K562 (cell line): ENCODE results near the gene UBE2S. TPM values are rescaled to one million over a fixed set of nuclear protein-coding genes. Genes with fewer than 3 reads are reported as not detected.

Source experiments
- ESRRA ChIP-seq: fragments of 450-650 bp; IDR thresholded peaks from 2 replicates; pipeline ENCODE4 v1.6.1; 2014; ENCODE audit warnings: low read depth, mild to moderate bottlenecking, moderate library complexity, borderline replicate concordance
- NONO ChIP-seq, 2 experiments: fragments of 200-400 bp in 1 of 2; fragments of 450-650 bp in 1 of 2; formaldehyde crosslinking in 1 of 2; IDR thresholded peaks; 2 replicates each; pipeline ENCODE4 v1.6.1; 2017; ENCODE audit warnings: low read depth in 2 of 2, mild to moderate bottlenecking in 2 of 2, moderate library complexity in 2 of 2, low read length in 1 of 2
- NUFIP1 ChIP-seq: fragments of 450-650 bp; IDR thresholded peaks from 2 replicates; pipeline ENCODE4 v1.6.1; 2018; ENCODE audit not compliant: partially characterized antibody
- PHF8 ChIP-seq: fragments of 200-600 bp; sonication (generic); IDR thresholded peaks from 2 replicates; pipeline ENCODE4 v1.6.1; 2012; ENCODE audit warnings: mixed run types, mild to moderate bottlenecking, inconsistent platforms, low read length, moderate library complexity, borderline replicate concordance
- RCOR1 ChIP-seq, 2 experiments: IDR thresholded peaks; 2 replicates each; pipeline ENCODE4 v1.6.1; 2012; ENCODE audit warnings: low read depth in 2 of 2, low read length in 2 of 2, borderline replicate concordance in 1 of 2, improper control_type of control experiment in 1 of 2
- ZC3H4 ChIP-seq: sonication (generic); formaldehyde crosslinking; IDR thresholded peaks from 2 replicates; pipeline ENCODE4 v1.9.0; 2021; ENCODE audit warnings: missing genetic modification reagents, borderline replicate concordance
- ZFP30 ChIP-seq: fragments of 250-450 bp; sonication (Bioruptor Pico); IDR thresholded peaks from 2 replicates; pipeline ENCODE4 v1.8.0; 2022; ENCODE audit warnings: moderate library complexity, mild to moderate bottlenecking, inconsistent platforms, borderline replicate concordance
- ZNF507 ChIP-seq: conservative IDR thresholded peaks from 2 replicates; pipeline ENCODE4 v1.6.1; 2017; ENCODE audit warnings: missing genetic modification characterization, missing compliant biosample characterization
- ZNF551 ChIP-seq: fragments of 250-450 bp; sonication (Bioruptor Pico); IDR thresholded peaks from 2 replicates; pipeline ENCODE4 v1.5.0; 2021; ENCODE audit warnings: mild to moderate bottlenecking, moderate library complexity
- ZNF583 ChIP-seq: fragments of 250-450 bp; sonication (Bioruptor Pico); IDR thresholded peaks from 2 replicates; pipeline ENCODE4 v1.4.0; 2020
- polyA plus RNA-seq, 8 experiments: library from polyadenylated mRNA; depleted of rRNA in 4 of 8; stranded (reverse) in 5 of 8; unstranded in 3 of 8; fragments of >200 nt; fragmentation: Nextera tagmentation in 2 of 8; fragmentation: Illumina TruSeq in 1 of 8; extraction: Ambion mirVana in 2 of 8; extraction: Trizol in 1 of 8; gene quantifications; 2 replicates each; pipeline versions ENCODE4 v1.2.1 to v1.2.3, GENCODE V29; 2011 to 2014; ENCODE audit warnings: inconsistent platforms in 1 of 8, missing spikeins in 1 of 8
- total RNA-seq, 7 experiments: library from RNA; depleted of rRNA in 6 of 7; stranded (reverse); fragments of >200 nt in 6 of 7; fragmentation: Illumina TruSeq in 2 of 7; extraction: Trizol in 2 of 7; gene quantifications; 2 replicates each; pipeline versions ENCODE4 v1.2.1 to v1.2.3, GENCODE V29; 2011 to 2021; ENCODE audit warnings: low replicate concordance in 1 of 7
- TF ChIP-seq, protein P1 (sequence below): fragments of 250-450 bp; sonication (Bioruptor Pico); IDR thresholded peaks from 2 replicates; pipeline ENCODE4 v1.5.0; 2021
- TF ChIP-seq, protein P2 (sequence below): fragments of 450-650 bp; IDR thresholded peaks from 2 replicates; pipeline ENCODE4 v1.6.1; 2017; ENCODE audit warnings: antibody characterized with exemption
- TF ChIP-seq, protein P3 (sequence below): fragments of 450-650 bp; IDR thresholded peaks from 2 replicates; pipeline ENCODE4 v1.6.1; 2016; ENCODE audit warnings: mild to moderate bottlenecking, moderate library complexity

Gene UBE2S
- total and polyA plus RNA-seq, 9 of the 15 experiments (the other 6 are each of a cell fraction or from before 2014, with no cell fraction given): 1.5 to 1,305 (median 157) TPM

DNA sequence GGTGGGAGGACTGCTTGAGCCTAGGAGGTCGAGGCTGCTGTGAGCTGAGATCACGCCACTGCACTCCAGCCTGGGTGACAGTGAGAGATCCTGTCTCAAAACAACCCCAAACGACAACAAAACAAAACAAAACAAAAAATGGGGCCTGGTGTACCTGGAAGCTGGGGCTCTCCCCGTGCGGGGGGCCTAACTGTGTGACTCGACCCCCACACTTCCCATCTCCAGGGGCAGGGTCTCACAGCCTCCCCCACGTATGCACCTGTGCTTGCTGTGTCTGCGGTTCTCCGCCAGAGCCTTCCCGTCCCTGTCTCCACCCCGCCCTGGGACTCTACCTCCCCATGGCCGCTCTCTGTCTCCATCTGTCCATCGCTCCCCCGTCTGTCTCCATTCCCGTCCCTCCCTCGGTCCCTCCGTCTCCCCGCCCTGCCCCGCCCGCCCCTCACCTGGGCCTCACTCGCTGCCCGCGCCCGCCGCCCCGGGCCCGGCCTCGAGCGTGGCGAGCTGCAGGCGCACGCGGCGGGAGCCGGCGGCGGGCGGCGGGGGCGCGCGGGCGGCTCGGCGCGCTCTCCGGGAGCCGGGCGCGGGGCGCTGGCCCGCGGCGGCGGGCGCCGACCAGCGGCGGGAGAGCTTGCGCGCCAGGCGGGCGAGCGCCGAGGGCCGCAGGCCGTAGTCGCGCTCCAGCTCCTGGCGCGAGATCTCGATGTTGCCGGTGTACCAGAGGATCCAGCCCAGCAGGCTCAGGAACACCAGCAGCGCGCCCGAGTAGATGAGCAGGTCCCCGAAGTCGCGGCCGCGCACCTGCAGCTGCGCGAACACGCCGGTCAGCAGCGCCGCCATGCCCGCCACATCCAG is 24.1 kb downstream of the UBE2S start (continued):
- TF ChIP-seq ESRRA (no peak), RCOR1 (IDR thresholded peaks at IDR 0.05; ENCODE audit: borderline replicate concordance in 1 of 2, low read depth in 2 of 2, low read length in 2 of 2) (no peak), ZNF551 (CRISPR knock-in tag) (no peak), NONO (IDR thresholded peaks at IDR 0.05; ENCODE audit: low read depth in 2 of 2, low read length in 1 of 2) (no peak; a peak in 1 of 4 replicates), NUFIP1 (no peak), PHF8 (peak; percentile 70; the same call in 1 of the 2 replicates), ZNF507 (tag) (no peak), ZNF583 (no peak), ZC3H4 (CRISPR knock-in tag) (no peak), ZFP30 (CRISPR knock-in tag) (no peak)
- TF ChIP-seq, protein P1, sequence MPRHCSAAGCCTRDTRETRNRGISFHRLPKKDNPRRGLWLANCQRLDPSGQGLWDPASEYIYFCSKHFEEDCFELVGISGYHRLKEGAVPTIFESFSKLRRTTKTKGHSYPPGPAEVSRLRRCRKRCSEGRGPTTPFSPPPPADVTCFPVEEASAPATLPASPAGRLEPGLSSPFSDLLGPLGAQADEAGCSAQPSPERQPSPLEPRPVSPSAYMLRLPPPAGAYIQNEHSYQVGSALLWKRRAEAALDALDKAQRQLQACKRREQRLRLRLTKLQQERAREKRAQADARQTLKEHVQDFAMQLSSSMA (CRISPR knock-in tag): no peak
- TF ChIP-seq, protein P2, sequence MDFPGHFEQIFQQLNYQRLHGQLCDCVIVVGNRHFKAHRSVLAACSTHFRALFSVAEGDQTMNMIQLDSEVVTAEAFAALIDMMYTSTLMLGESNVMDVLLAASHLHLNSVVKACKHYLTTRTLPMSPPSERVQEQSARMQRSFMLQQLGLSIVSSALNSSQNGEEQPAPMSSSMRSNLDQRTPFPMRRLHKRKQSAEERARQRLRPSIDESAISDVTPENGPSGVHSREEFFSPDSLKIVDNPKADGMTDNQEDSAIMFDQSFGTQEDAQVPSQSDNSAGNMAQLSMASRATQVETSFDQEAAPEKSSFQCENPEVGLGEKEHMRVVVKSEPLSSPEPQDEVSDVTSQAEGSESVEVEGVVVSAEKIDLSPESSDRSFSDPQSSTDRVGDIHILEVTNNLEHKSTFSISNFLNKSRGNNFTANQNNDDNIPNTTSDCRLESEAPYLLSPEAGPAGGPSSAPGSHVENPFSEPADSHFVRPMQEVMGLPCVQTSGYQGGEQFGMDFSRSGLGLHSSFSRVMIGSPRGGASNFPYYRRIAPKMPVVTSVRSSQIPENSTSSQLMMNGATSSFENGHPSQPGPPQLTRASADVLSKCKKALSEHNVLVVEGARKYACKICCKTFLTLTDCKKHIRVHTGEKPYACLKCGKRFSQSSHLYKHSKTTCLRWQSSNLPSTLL: no peak
- TF ChIP-seq, protein P3, sequence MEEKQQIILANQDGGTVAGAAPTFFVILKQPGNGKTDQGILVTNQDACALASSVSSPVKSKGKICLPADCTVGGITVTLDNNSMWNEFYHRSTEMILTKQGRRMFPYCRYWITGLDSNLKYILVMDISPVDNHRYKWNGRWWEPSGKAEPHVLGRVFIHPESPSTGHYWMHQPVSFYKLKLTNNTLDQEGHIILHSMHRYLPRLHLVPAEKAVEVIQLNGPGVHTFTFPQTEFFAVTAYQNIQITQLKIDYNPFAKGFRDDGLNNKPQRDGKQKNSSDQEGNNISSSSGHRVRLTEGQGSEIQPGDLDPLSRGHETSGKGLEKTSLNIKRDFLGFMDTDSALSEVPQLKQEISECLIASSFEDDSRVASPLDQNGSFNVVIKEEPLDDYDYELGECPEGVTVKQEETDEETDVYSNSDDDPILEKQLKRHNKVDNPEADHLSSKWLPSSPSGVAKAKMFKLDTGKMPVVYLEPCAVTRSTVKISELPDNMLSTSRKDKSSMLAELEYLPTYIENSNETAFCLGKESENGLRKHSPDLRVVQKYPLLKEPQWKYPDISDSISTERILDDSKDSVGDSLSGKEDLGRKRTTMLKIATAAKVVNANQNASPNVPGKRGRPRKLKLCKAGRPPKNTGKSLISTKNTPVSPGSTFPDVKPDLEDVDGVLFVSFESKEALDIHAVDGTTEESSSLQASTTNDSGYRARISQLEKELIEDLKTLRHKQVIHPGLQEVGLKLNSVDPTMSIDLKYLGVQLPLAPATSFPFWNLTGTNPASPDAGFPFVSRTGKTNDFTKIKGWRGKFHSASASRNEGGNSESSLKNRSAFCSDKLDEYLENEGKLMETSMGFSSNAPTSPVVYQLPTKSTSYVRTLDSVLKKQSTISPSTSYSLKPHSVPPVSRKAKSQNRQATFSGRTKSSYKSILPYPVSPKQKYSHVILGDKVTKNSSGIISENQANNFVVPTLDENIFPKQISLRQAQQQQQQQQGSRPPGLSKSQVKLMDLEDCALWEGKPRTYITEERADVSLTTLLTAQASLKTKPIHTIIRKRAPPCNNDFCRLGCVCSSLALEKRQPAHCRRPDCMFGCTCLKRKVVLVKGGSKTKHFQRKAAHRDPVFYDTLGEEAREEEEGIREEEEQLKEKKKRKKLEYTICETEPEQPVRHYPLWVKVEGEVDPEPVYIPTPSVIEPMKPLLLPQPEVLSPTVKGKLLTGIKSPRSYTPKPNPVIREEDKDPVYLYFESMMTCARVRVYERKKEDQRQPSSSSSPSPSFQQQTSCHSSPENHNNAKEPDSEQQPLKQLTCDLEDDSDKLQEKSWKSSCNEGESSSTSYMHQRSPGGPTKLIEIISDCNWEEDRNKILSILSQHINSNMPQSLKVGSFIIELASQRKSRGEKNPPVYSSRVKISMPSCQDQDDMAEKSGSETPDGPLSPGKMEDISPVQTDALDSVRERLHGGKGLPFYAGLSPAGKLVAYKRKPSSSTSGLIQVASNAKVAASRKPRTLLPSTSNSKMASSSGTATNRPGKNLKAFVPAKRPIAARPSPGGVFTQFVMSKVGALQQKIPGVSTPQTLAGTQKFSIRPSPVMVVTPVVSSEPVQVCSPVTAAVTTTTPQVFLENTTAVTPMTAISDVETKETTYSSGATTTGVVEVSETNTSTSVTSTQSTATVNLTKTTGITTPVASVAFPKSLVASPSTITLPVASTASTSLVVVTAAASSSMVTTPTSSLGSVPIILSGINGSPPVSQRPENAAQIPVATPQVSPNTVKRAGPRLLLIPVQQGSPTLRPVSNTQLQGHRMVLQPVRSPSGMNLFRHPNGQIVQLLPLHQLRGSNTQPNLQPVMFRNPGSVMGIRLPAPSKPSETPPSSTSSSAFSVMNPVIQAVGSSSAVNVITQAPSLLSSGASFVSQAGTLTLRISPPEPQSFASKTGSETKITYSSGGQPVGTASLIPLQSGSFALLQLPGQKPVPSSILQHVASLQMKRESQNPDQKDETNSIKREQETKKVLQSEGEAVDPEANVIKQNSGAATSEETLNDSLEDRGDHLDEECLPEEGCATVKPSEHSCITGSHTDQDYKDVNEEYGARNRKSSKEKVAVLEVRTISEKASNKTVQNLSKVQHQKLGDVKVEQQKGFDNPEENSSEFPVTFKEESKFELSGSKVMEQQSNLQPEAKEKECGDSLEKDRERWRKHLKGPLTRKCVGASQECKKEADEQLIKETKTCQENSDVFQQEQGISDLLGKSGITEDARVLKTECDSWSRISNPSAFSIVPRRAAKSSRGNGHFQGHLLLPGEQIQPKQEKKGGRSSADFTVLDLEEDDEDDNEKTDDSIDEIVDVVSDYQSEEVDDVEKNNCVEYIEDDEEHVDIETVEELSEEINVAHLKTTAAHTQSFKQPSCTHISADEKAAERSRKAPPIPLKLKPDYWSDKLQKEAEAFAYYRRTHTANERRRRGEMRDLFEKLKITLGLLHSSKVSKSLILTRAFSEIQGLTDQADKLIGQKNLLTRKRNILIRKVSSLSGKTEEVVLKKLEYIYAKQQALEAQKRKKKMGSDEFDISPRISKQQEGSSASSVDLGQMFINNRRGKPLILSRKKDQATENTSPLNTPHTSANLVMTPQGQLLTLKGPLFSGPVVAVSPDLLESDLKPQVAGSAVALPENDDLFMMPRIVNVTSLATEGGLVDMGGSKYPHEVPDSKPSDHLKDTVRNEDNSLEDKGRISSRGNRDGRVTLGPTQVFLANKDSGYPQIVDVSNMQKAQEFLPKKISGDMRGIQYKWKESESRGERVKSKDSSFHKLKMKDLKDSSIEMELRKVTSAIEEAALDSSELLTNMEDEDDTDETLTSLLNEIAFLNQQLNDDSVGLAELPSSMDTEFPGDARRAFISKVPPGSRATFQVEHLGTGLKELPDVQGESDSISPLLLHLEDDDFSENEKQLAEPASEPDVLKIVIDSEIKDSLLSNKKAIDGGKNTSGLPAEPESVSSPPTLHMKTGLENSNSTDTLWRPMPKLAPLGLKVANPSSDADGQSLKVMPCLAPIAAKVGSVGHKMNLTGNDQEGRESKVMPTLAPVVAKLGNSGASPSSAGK: peak; percentile 63
